ENCODE data around the gene ASCC3.

ASCC3 gene

GRCh38 chr6:100469101-100469859 lies 411.8 kb downstream of the ASCC3 start:
- peak in 1 of 3 donors; percentile 12 for DNase-seq
- Histone ChIP-seq H3K36me3 (ENCODE audit: control insufficient read depth in 4 of 4, insufficient read depth in 4 of 4, low read length in 3 of 4) (no peaks in the 10 kb centered on the region), H3K9me3 (ENCODE audit: control extremely low read depth in 1 of 5, control insufficient read depth in 4 of 5, insufficient read depth in 2 of 5, low read depth in 1 of 5, low read length in 4 of 5) (peaks cover 3 to 9% (median 3%) of the 10 kb centered on the region in 5 experiments), H3K27ac (ENCODE audit: insufficient read depth in 1 of 2, low read depth in 1 of 2, low read length in 2 of 2, poor library complexity in 1 of 2, severe bottlenecking in 2 of 2) (no peak overlapping the region), H3K27me3 (replicated peaks in 2 of 5; ENCODE audit: control insufficient read depth in 4 of 5, insufficient read depth in 5 of 5, low read length in 4 of 5) (peaks cover 41 to 100% (median 56%) of the 10 kb centered on the region in 5 experiments), H3K4me3 (ENCODE audit: control insufficient read depth in 1 of 7, extremely low read depth in 1 of 7, insufficient read depth in 4 of 7, low read depth in 2 of 7, low read length in 6 of 7) (no peak overlapping the region), H3K4me1 (ENCODE audit: control extremely low read depth in 1 of 4, control insufficient read depth in 4 of 4, insufficient read depth in 4 of 4, low read length in 3 of 4) (peaks cover 0 to 11% (median 5%) of the 10 kb centered on the region in 4 experiments)
- 8% methylated on average over 44 of the region's 44 CpGs for WGBS (ENCODE audit: insufficient coverage)
- ChIA-PET POLR2A (no interaction called here), CTCF (interaction anchor here (1.1 to 1.3 kb wide), 2 partner anchors 10 to 13 kb away, joined by 3 to 6 read pairs; no protein-coding TSS in a partner anchor)

GRCh38 chr6:100468016-100468622 lies 413.0 kb downstream of the ASCC3 start:
- CTCF ChIA-PET, result interaction anchor here (1.3 kb wide), 1 partner anchor 12 kb away, joined by 3 read pairs; no protein-coding TSS in a partner anchor
- DNase-seq, result peak in 2 of 3 donors; percentile 7 to 20
- peaks cover 3 to 9% (median 3%) of the 10 kb centered on the region in 5 experiments for H3K9me3 ChIP-seq (ENCODE audit: control extremely low read depth in 1 of 5, control insufficient read depth in 4 of 5, insufficient read depth in 2 of 5, low read depth in 1 of 5, low read length in 4 of 5)
- no peaks in the 10 kb centered on the region for H3K36me3 ChIP-seq (ENCODE audit: control insufficient read depth in 4 of 4, insufficient read depth in 4 of 4, low read length in 3 of 4)
- WGBS (ENCODE audit: insufficient coverage), result 50% methylated on average over 2 of the region's 6 CpGs
- peaks cover 0 to 11% (median 5%) of the 10 kb centered on the region in 4 experiments for H3K4me1 ChIP-seq (ENCODE audit: control extremely low read depth in 1 of 4, control insufficient read depth in 4 of 4, insufficient read depth in 4 of 4, low read length in 3 of 4)
- H3K27me3 ChIP-seq (replicated peaks in 2 of 5; ENCODE audit: control insufficient read depth in 4 of 5, insufficient read depth in 5 of 5, low read length in 4 of 5), result peaks cover 37 to 100% (median 64%) of the 10 kb centered on the region in 5 experiments
- POLR2A ChIA-PET, result no interaction called here
- H3K27ac ChIP-seq (ENCODE audit: insufficient read depth in 1 of 2, low read depth in 1 of 2, low read length in 2 of 2, poor library complexity in 1 of 2, severe bottlenecking in 2 of 2), result no peak overlapping the region
- no peak overlapping the region for H3K4me3 ChIP-seq (ENCODE audit: control insufficient read depth in 1 of 7, extremely low read depth in 1 of 7, insufficient read depth in 4 of 7, low read depth in 2 of 7, low read length in 6 of 7)

GRCh38 chr6:100467129-100468015 lies 413.8 kb downstream of the ASCC3 start:
- H3K36me3 ChIP-seq (ENCODE audit: control insufficient read depth in 4 of 4, insufficient read depth in 4 of 4, low read length in 3 of 4), result no peaks in the 10 kb centered on the region
- H3K27ac ChIP-seq (ENCODE audit: insufficient read depth in 1 of 2, low read depth in 1 of 2, low read length in 2 of 2, poor library complexity in 1 of 2, severe bottlenecking in 2 of 2), result no peak overlapping the region
- WGBS (ENCODE audit: insufficient coverage), result 7% methylated on average over 47 of the region's 49 CpGs
- no peak for DNase-seq
- H3K4me1 ChIP-seq (ENCODE audit: control extremely low read depth in 1 of 4, control insufficient read depth in 4 of 4, insufficient read depth in 4 of 4, low read length in 3 of 4), result peaks cover 0 to 11% (median 5%) of the 10 kb centered on the region in 4 experiments
- POLR2A ChIA-PET, result interaction anchor here (0.7 kb wide), 1 partner anchor 13 kb away, joined by 3 read pairs; no protein-coding TSS in a partner anchor
- CTCF ChIA-PET, result interaction anchor here (0.9 to 1.5 kb wide), 2 partner anchors 11 to 23 kb away, joined by 3 read pairs; no protein-coding TSS in a partner anchor
- H3K9me3 ChIP-seq (ENCODE audit: control extremely low read depth in 1 of 5, control insufficient read depth in 4 of 5, insufficient read depth in 2 of 5, low read depth in 1 of 5, low read length in 4 of 5), result peaks cover 3 to 9% (median 3%) of the 10 kb centered on the region in 5 experiments
- H3K27me3 ChIP-seq (replicated peaks in 2 of 5; ENCODE audit: control insufficient read depth in 4 of 5, insufficient read depth in 5 of 5, low read length in 4 of 5), result peaks cover 40 to 100% (median 70%) of the 10 kb centered on the region in 5 experiments
- H3K4me3 ChIP-seq (ENCODE audit: control insufficient read depth in 1 of 7, extremely low read depth in 1 of 7, insufficient read depth in 4 of 7, low read depth in 2 of 7, low read length in 6 of 7), result no peak overlapping the region

GRCh38 chr6:100466410-100467128 lies 414.6 kb downstream of the ASCC3 start:
- Histone ChIP-seq H3K27me3 (replicated peaks in 2 of 5; ENCODE audit: control insufficient read depth in 4 of 5, insufficient read depth in 5 of 5, low read length in 4 of 5) (peaks cover 42 to 100% (median 72%) of the 10 kb centered on the region in 5 experiments), H3K27ac (ENCODE audit: insufficient read depth in 1 of 2, low read depth in 1 of 2, low read length in 2 of 2, poor library complexity in 1 of 2, severe bottlenecking in 2 of 2) (no peak overlapping the region), H3K4me3 (ENCODE audit: control insufficient read depth in 1 of 7, extremely low read depth in 1 of 7, insufficient read depth in 4 of 7, low read depth in 2 of 7, low read length in 6 of 7) (no peak overlapping the region), H3K36me3 (ENCODE audit: control insufficient read depth in 4 of 4, insufficient read depth in 4 of 4, low read length in 3 of 4) (no peaks in the 10 kb centered on the region), H3K9me3 (ENCODE audit: control extremely low read depth in 1 of 5, control insufficient read depth in 4 of 5, insufficient read depth in 2 of 5, low read depth in 1 of 5, low read length in 4 of 5) (peaks cover 3 to 9% (median 3%) of the 10 kb centered on the region in 5 experiments), H3K4me1 (ENCODE audit: control extremely low read depth in 1 of 4, control insufficient read depth in 4 of 4, insufficient read depth in 4 of 4, low read length in 3 of 4) (peaks cover 0 to 11% (median 5%) of the 10 kb centered on the region in 4 experiments)
- DNase-seq, result peak in 2 of 3 donors; percentile 28 to 31
- ChIA-PET POLR2A (interaction anchor here (0.7 kb wide), 1 partner anchor 14 kb away, joined by 3 read pairs; no protein-coding TSS in a partner anchor), CTCF (interaction anchor here (0.9 to 1.5 kb wide), 2 partner anchors 10 to 22 kb away, joined by 3 read pairs; no protein-coding TSS in a partner anchor)
- 10% methylated on average over 14 of the region's 21 CpGs for WGBS (ENCODE audit: insufficient coverage)

GRCh38 chr6:100465701-100466409 lies 415.3 kb downstream of the ASCC3 start:
- Histone ChIP-seq H3K27ac (ENCODE audit: insufficient read depth in 1 of 2, low read depth in 1 of 2, low read length in 2 of 2, poor library complexity in 1 of 2, severe bottlenecking in 2 of 2) (no peak overlapping the region), H3K4me3 (ENCODE audit: control insufficient read depth in 1 of 7, extremely low read depth in 1 of 7, insufficient read depth in 4 of 7, low read depth in 2 of 7, low read length in 6 of 7) (no peak overlapping the region), H3K36me3 (ENCODE audit: control insufficient read depth in 4 of 4, insufficient read depth in 4 of 4, low read length in 3 of 4) (no peaks in the 10 kb centered on the region), H3K27me3 (replicated peaks in 2 of 5; ENCODE audit: control insufficient read depth in 4 of 5, insufficient read depth in 5 of 5, low read length in 4 of 5) (peaks cover 36 to 100% (median 70%) of the 10 kb centered on the region in 5 experiments), H3K9me3 (ENCODE audit: control extremely low read depth in 1 of 5, control insufficient read depth in 4 of 5, insufficient read depth in 2 of 5, low read depth in 1 of 5, low read length in 4 of 5) (peaks cover 0 to 9% (median 3%) of the 10 kb centered on the region in 5 experiments), H3K4me1 (ENCODE audit: control extremely low read depth in 1 of 4, control insufficient read depth in 4 of 4, insufficient read depth in 4 of 4, low read length in 3 of 4) (peaks cover 0 to 11% (median 5%) of the 10 kb centered on the region in 4 experiments)
- ChIA-PET POLR2A (interaction anchor here (0.9 kb wide), 1 partner anchor 15 kb away, joined by 3 read pairs; no protein-coding TSS in a partner anchor), CTCF (interaction anchor here (1.1 to 2.0 kb wide), 3 partner anchors 16 to 21 kb away, joined by 3 to 14 read pairs (median 3); no protein-coding TSS in a partner anchor)
- DNase-seq, result peak in 2 of 3 donors; percentile 28 to 37
- WGBS (ENCODE audit: insufficient coverage), result 9% methylated on average over 18 of the region's 20 CpGs
